Erythroblast (primary cell): ENCODE data around the gene CCDC81.
"Not testable (repeated sequence)": the region's sequence is repeated elsewhere in the genome, so short reads cannot be mapped to it uniquely, and the experiment has no call there.

Experiments
- DNase-seq, 2 experiments: peaks; one replicate each; lab custom pipeline; 2025; lab: John Stamatoyannopoulos, UW
- GATA1 ChIP-seq: IDR thresholded peaks from 2 replicates; pipeline ENCODE4 v1.6.1; 2011; ENCODE audit warnings: low read depth, mild to moderate bottlenecking, control low read depth, low read length, moderate library complexity
- POLR2A ChIP-seq: IDR thresholded peaks from 2 replicates; pipeline ENCODE4 v1.6.1; 2011; ENCODE audit warnings: mild to moderate bottlenecking, low read length

The CCDC81 gene

DNA sequence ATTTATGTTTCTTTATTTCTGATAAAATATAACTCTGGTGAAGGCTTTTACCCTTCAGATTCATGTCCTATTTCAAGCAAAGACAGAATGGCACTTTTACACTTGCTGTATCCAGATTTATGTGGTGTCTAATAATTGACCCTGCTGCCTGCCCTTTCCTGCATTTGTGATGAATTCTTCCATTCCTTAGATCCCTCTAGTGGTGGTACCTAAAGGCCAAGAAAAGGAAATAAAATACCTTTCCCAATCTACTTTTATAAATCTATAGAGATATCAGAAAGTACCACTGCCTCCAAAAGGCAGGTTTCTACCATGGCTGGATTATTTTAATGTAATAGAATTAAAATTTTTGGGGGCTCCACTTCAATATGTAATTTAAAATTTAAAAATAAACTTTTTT, 34.2 kb downstream of the CCDC81 start:
- no peak for DNase-seq
- no peak for TF ChIP-seq POLR2A
- TF ChIP-seq GATA1, result no peak

DNA sequence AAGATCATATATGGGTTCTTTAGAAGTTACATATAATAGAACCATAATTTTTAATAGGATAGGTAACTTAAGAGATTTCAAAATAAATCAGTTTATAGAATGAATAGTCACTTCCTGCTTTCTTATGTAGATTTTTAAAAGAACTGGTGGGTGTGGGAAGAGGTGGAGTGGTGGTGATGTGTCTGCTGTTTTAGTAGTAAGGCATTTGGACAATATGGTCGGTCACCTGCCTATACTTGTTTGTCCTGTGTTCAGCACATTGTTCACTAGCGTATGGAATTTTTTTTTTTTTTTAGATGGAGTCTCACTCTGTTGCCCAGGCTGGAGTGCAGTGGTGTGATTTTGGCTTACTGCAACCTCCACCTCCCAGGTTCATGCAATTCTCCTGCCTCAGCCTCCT, 39.3 kb downstream of the CCDC81 start:
- TF ChIP-seq GATA1, result no peak
- no peak for TF ChIP-seq POLR2A
- no peak for DNase-seq

DNA sequence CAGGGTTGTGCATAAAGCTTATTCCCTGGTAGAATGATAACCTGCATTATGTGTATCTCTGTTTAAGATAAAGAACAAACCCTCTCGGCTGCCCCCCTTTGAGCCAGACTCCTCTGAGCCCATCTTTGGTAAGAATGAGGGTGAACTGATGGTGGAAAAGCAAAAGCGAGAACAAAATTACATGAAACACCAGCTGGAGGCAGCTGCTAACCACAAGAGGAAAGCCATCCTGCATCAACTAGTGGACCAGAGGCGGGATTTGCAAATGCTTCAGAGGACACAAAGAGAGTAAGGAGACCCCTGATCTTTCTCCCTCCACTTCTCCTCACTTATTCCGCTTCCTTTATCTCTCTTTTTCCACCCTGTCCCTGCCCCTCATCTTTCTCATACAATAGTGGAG, 40.3 kb downstream of the CCDC81 start:
- no peak for TF ChIP-seq POLR2A
- TF ChIP-seq GATA1, result no peak
- no peak for DNase-seq

DNA sequence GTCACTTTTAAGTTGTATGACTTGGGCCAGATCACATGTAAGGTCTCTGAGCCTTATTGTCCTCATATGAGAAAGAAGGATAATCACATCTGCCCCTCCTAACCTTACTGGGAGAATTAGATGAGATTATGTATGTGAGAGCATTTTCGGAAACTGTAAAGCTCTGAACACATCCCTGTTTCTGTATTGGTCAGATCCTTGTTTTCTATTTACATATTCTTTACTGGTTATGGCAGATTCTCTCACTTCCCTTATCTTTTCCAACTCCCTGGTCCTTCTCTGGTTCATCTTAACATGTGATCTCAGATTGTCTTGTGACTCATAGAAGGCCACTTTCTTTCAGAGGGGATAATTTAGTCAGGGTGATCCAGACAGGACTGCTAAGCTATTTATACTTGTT, 41.8 kb downstream of the CCDC81 start:
- peak; percentile 53 to 74 for DNase-seq
- TF ChIP-seq POLR2A (no peak), GATA1 (no peak)

DNA sequence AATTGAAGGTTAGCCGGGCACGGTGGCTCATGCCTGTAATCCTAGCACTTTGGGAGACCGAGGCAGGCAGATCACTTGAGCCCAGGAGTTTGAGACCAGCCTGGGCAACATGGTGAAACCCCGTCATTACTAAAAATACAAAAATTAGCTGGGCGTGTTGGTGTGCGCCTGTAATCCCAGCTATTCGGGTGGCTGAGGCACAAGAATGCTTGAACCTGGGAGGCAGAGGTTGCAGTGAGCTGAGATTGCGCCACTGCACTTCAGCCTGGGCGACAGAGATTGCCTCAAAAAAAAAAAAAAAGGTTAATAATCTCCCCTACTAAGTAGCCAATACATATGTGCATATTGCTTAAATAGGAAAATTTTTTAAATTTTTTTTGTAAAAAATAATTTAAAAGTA, 42.3 kb downstream of the CCDC81 start:
- DNase-seq, result not testable (repeated sequence)

DNA sequence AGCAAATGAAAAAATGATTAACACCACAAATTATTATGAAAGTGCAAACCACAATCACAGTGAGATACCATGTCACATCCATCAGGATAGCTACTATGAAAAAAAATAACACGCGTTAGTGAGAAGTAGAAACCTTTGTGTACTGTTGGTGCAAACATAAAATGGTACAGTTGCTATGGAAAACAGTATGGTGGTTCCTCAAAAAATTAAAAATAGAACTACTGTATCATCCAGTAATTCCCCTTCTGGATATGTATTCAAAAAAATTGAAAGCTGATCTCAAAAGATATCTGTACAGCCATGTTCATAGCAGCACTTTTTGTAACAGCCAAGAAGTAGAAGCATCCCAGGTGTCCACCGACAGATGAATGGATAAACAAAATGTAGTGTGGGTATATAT, 43.4 kb downstream of the CCDC81 start:
- TF ChIP-seq POLR2A (no peak), GATA1 (no peak)
- no peak for DNase-seq

DNA sequence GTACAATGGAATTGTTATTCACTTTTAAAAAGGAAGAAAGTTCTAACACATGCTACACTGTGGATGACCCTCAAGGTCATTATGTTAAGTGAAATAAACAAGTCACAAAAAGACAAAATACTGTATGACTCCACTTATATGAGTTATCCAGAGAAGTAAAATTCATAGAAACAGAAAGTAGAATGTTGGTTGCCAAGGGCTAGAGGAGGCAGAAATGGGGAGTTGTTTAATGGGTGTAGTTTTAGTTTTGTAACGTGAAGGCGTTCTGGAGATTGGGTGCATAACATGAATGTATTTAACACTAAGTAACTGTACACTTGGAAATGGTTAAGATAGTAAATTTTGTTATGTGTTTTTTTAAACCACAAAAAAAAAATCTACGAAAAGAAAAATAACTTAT, 43.8 kb downstream of the CCDC81 start:
- TF ChIP-seq POLR2A (no peak), GATA1 (no peak)
- DNase-seq, result no peak

DNA sequence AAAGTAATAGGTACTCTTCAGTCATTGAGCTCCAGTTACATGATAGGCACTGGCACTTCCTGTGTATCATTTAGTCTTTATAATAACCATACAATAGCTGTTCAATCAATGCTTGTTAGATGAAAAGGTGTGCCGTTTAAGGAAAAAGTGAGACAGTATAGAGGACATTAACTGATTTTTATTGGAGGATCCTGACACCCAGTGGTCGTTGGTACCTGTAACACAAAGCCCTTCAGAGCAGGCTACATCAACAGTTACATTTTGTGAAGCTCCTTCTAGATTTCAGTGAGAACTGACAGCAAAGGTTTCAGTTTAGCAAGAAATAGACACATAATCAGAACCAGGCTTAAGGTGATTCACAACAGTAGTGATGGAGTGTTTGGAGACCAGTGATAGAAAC, 44.2 kb downstream of the CCDC81 start:
- peak; percentile 10 to 36 for DNase-seq

DNA sequence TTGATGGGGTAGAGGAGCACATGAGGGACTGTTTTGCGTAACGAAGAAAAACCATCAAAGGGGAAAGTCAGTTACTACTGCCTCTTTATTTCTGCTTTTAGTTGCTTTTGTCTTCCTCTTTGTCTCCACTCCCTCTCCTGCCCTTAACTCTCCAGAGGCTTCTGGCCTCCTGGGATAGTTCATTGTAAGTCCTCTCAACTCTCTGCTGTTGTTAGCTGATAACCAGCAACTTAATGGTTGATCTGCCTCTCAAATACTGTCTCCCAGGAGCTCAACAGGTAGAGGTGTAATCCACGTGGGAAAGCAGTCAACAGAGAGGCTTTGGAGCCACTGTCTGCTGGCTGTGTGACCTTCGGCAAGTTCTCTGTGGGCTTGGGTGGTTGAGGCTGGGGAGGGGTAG, 47.3 kb downstream of the CCDC81 start:
- no peak for DNase-seq
- no peak for TF ChIP-seq POLR2A
- TF ChIP-seq GATA1, result no peak

More for the DNA sequence above, 44.2 kb downstream of the CCDC81 start:
- TF ChIP-seq GATA1 (no peak), POLR2A (no peak)

DNA sequence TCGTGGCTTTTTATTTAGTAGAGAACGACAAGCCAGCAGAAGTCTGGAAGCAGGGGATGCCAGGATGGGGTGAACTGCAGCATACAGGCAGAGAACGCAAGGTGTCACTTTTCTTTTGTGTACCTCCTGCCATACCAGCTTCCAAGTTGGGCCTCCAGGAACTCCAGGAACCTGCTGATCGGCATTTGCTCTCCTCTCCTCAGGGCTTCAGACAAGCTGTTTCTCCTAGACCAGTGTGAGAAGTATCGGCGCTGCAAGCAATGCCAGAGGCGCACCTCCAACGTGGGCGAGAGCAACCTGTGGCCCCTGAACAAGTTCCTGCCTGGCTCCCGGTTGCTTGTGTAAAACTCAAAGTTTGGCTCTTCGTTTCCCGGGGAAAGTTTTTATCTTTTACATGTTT, 47.7 kb downstream of the CCDC81 start:
- no peak for DNase-seq
- no peak for TF ChIP-seq GATA1
- no peak for TF ChIP-seq POLR2A

DNA sequence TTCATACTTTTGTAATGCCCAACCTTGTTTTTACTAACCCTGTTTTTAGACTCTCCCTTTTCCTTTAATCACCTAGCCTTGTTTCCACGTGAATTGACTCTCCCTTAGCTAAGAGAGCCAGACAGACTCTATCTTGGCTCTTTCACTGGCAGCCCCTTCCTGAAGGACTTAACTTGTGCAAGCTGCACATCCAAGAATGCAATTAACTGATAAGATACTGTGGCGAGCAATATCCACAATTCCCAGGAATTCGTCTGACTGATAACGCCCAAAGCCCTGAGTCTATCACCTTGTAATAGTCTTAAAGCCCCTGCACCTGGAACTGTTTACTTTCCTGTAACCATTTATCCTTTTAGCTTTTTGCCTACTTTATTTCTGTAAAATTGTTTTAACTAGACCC, 48.8 kb downstream of the CCDC81 start:
- not testable (repeated sequence) for DNase-seq

DNA sequence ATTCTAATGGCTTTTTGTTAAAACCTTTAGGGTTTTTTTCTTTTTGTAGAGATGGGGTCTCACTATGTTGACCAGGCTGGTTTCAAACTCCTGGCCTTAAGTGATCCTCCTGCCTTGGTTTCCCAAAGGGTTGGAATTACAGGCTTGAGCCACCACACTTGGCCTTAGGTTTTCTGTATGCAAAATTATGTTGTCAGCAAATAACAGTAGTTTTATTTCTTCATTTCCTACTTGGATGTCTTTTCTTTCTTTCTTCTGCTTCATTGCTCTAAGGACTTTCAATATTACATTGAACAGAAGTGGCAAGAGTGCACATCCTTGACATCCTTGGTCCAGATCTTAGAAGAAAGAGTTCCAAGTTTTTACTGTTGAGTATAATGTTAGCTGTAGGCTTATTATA, 52.8 kb downstream of the CCDC81 start:
- TF ChIP-seq GATA1, result no peak
- TF ChIP-seq POLR2A, result no peak
- no peak for DNase-seq

DNA sequence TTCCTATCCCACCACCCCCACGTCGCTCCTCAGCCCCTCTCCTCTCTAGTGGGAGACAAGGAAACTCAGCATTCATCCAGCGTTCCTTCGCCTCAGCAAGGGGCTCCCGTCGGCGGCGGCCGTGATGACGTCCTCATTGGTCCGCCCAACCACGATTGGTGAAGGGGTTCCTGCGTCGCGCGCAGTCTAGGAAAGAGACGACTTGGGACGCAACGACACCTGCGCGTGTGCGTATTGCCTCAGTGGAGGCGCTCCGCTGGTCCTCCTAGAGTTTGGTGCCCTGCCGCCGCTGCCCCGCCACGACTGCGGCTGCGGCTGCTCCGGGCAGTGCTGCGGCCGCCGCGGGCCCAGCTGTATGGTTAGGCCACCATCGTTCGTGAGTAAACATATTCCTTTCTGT, 56.6 kb downstream of the CCDC81 start:
- TF ChIP-seq GATA1, result no peak
- TF ChIP-seq POLR2A, result no peak
- DNase-seq, result no peak

DNA sequence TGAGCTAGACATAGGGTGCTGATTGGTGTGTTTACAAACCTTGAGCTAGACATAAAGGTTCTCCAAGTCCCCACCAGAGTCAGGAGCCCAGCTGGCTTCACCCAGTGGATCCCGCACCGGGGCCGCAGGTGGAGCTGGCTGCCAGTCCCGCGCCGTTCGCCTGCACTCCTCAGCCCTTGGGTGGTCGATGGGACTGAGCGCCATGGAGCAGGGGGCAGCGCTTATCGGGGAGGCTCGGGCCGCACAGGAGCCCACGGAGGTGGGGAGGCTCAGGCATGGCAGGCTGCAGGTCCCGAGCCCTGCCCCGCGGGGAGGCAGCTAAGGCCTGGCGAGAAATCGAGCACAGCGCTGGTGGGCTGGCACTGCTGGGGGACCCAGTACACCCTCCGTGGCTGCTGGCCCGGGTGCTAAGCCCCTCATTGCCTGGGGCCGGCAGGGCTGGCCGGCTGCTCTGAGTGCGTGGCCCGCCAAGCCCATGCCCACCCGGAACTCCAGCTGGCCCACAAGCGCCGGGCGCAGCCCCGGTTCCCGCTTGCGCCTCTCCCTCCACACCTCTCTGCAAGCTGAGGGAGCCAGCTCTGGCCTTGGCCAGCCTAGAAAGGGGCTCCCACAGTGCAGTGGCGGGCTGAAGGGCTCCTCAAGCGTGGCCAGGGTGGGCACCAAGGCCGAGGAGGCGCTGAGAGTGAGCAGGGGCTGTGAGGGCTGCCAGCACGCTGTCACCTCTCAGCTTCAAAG, 58.8 kb downstream of the CCDC81 start:
- not testable (repeated sequence) for DNase-seq

DNA sequence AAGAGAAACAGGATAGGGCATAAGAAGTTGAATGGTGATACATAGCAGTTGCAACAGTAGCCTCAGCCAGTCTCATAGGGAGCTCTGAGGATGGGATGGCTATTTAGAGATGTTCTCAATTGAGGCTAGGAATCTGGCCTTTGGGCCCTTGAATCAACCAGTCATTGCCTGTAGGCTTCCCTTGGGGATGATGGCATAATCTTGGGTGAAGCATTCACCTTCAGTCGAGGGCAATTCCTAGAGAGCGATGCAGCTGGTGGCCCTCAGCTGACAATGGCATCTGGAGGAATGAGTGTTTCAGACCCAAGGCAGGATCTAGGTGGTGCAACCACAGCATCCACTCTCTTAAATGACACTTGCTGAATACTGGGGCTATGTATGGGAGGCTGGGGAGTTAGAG, 61.0 kb downstream of the CCDC81 start:
- DNase-seq, result no peak
- TF ChIP-seq POLR2A, result no peak
- no peak for TF ChIP-seq GATA1
